GM10266 (cell line): ENCODE measurements around the gene RAB44.
"Not testable (repeated sequence)": the region's sequence is repeated elsewhere in the genome, so short reads cannot be mapped to it uniquely, and the experiment has no call there.

Experiments used
- DNase-seq: peaks from one replicate; pipeline ENCODE4 v3.0.0; 2012; ENCODE audit errors: extremely low spot score
- TF ChIP-seq, protein P1 (sequence below): IDR thresholded peaks from 2 replicates; pipeline ENCODE4 v1.5.1; 2012; ENCODE audit warnings: mild to moderate bottlenecking, low read depth; ENCODE audit not compliant: control insufficient read depth, insufficient read depth; ENCODE audit errors: missing control alignments

Gene RAB44

DNA sequence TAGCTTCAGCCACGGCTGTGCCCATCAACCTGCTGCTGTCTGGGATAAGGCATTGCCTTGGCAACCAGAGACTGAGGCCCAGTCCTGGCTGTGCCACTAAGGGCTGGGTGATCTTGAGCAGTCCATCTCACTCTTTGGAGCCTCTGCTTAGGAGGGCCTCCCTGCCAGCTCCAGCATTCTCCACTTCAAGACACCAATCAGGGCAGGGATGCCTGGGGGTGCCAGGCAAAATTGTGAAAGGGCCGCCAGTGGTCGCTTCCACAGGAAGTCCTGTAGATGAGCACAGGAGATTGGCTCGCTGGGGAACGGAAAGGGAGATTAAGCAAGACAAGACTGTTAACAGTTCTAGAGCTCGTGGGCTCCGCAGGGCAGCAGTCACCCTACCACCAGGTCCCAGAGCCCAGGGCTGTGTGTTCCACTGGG is at the start of gene RAB44:
RAB44 (plus strand) TSS at position 346 of the 423 bp plus-strand sequence. CDS start 6,410 bp downstream, outside the sequence.
- DNase-seq = no peak
- TF ChIP-seq, protein P1, sequence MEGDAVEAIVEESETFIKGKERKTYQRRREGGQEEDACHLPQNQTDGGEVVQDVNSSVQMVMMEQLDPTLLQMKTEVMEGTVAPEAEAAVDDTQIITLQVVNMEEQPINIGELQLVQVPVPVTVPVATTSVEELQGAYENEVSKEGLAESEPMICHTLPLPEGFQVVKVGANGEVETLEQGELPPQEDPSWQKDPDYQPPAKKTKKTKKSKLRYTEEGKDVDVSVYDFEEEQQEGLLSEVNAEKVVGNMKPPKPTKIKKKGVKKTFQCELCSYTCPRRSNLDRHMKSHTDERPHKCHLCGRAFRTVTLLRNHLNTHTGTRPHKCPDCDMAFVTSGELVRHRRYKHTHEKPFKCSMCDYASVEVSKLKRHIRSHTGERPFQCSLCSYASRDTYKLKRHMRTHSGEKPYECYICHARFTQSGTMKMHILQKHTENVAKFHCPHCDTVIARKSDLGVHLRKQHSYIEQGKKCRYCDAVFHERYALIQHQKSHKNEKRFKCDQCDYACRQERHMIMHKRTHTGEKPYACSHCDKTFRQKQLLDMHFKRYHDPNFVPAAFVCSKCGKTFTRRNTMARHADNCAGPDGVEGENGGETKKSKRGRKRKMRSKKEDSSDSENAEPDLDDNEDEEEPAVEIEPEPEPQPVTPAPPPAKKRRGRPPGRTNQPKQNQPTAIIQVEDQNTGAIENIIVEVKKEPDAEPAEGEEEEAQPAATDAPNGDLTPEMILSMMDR = no peak

DNA sequence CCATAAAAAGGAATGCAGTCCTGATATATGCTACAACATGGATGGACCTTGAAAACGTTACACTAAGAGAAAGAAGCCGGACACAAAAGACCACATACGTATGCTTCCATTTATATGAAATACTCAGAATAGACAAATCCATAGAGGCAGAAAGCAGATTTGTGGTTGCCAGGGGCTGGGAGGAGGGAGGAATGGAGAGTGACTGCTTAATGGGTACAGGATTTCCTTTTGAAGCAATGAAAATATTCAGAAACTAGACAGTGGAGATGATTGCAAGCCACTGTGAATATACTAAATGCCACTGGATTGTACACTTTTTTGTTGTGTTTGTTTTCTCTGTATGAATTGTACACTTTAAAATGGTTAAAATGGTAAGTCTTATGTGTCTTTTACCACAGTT is 48.5 kb upstream of the RAB44 start:
- no peak for DNase-seq
- TF ChIP-seq, protein P1 = no peak

- TF ChIP-seq, protein P1 = no peak
- no peak for DNase-seq
Observed at GRCh38 chr6:36649701-36650484, 47.7 kb upstream of the RAB44 start.

DNA sequence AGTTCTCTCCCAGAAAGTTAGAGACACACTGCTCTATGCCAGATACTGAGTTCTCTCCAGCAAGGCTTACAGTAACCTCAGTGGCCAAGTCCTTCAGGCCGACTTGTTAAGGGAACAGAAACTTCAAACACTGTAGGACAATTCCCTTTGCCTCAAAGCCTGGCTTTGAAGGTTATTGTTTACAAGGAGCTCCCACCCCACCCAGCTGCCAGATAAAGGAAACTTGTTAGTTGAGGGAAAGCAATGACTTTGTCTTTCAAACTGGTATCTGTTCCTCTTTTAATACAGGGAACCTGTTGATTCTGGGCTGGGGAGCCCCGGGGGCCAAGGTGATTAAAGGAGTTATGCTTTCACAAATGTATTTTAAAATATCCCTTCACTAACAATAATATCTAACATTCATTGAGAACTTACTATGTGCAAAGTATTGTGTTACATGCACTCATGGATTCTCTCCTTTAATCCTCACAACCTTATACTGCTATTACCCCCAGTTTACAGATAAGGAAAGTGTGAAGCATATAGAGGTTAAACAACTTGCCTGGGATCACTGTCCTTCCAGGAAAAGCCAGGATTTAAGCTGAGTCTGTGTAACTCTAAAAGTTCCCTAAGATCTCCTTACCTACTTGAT is 46.7 kb upstream of the RAB44 start:
- TF ChIP-seq, protein P1 = no peak
- DNase-seq = peak; percentile 73

GRCh38 chr6:36651659-36652379 is 45.8 kb upstream of the RAB44 start:
- TF ChIP-seq, protein P1 = no peak
- no peak for DNase-seq

- not testable (repeated sequence) for DNase-seq
Observed at GRCh38 chr6:36654469-36654868, 43.2 kb upstream of the RAB44 start.

GRCh38 chr6:36655085-36655724 is 42.4 kb upstream of the RAB44 start:
- TF ChIP-seq, protein P1 = no peak
- no peak for DNase-seq
